NCI-H524 treated with DMSO at 0.1 percent for 48 hours (cell line): Measurements from ENCODE around the gene C16orf92.

ENCODE experiments used
- DNase-seq: peaks from one replicate; lab custom pipeline; 2025; lab: John Stamatoyannopoulos, UW

Gene C16orf92, protein sequence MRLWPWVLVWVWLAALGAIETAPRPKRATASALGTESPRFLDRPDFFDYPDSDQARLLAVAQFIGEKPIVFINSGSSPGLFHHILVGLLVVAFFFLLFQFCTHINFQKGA

GRCh38 chr16:30022887-30023286 is at the start of gene C16orf92:
Gene C16orf92, plus strand, starts transcription at chr16:30023198. Its CDS starts 143 bp downstream, at chr16:30023341.
- DNase-seq, result no peak

- peak; percentile 98 for DNase-seq
These were observed 49.4 kb upstream of the C16orf92 start, which contains the start of gene TAOK2 for GRCh38 chr16:29973384-29974246. Gene TAOK2, plus strand, starts transcription at chr16:29973868. Its CDS starts 3,905 bp downstream, at chr16:29977773.

DNA sequence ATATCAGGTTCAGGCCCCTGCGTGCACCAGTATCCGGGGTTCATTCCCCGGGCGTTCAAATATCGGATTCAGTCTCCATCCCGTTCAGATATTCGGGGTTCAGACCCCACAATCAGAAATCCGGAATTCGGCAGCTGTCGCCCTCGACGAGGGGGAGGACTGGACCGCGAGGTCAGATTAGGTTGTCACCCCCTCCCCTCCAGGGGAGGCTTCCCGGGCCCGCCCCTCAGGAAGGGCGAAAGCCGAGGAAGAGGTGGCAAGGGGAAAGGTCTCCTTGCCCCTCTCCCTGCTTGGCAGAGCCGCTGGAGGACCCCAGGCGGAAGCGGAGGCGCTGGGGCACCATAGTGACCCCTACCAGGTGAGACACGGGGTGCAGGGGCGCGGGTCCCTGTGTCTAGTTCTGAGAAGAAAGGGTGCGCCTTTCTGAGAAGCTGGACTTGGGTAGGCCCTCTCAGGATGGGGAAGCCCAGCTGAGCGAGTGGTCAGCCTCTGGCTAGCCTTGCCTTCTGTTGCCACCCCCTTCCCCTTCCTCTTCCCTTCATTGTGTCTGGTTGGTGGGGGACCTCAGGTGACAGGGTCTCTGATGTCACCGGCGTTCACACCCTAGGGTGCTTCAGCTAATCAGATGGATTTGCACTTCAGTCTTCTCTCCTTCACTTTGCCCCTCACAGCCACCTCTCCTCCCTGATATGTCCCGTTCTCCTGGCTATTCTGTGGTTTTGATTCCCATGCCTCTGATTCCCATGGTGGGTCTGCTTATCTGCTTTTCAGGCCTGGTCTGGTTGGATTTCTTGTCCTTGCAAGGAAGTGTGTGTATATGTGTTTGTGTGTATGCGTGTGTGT is 48.5 kb upstream of the C16orf92 start:
- DNase-seq, result no peak

- DNase-seq, result no peak
These were observed 47.9 kb upstream of the C16orf92 start for GRCh38 chr16:29975134-29975538.

GRCh38 chr16:29975811-29976511 is 47.0 kb upstream of the C16orf92 start:
- no peak for DNase-seq

DNA sequence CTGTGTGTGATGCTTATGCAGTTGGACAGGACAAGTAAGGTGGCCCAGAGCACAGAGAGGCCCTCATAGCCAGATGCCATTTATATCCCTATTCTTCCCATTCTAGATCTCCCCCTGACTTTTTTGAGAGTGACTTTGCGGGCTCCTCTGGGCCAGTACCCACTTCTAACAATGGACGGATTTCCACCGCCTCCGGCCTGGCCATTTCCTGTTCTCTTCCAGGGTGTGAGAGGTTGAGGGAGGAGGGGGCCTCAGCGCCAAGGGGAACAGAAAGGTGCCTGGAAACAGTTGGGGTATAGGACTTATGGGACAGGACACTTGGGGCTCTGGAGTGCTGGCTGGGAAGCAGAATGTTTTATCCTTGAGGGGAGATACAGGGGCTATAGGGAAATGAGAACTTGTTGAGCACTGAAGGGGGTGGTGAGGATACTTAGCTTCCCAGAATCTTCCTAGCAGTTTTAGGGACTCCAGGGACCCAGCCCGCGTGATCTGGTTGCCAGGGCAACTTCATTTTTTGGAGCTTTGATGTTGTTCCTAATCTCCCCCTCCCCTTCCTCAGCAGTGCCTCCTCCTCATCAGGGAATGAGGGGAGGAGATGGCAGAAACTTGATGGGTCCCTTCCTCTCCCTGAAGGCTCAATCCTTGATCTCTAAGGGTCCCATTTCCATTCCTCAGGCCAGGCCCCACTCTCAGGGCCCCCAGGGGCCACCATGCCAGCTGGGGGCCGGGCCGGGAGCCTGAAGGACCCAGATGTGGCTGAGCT is 45.8 kb upstream of the C16orf92 start:
- DNase-seq, result no peak

DNA sequence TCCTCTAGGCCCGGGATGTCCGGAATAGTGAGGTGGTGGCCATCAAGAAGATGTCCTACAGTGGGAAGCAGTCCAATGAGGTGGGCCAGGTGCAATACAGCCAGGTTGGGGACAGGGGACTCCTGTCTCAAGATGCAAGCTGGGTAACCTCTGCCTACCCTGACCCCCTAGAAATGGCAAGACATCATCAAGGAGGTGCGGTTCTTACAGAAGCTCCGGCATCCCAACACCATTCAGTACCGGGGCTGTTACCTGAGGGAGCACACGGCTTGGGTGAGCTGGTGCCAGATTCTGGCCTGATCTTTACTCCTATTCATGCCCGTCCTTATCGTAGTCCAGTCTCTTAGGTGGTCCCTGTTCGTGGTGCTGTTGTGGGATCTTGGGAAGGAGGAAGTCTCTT is 44.9 kb upstream of the C16orf92 start:
- no peak for DNase-seq

GRCh38 chr16:29978564-29979270 is 44.3 kb upstream of the C16orf92 start:
- no peak for DNase-seq

GRCh38 chr16:29982560-29983419 is 40.2 kb upstream of the C16orf92 start:
- no peak for DNase-seq

GRCh38 chr16:29983420-29984136 is 39.4 kb upstream of the C16orf92 start:
- DNase-seq, result no peak

GRCh38 chr16:29984137-29984763 is 38.7 kb upstream of the C16orf92 start:
- no peak for DNase-seq

GRCh38 chr16:29984764-29985147 is 38.2 kb upstream of the C16orf92 start:
- DNase-seq, result no peak

DNA sequence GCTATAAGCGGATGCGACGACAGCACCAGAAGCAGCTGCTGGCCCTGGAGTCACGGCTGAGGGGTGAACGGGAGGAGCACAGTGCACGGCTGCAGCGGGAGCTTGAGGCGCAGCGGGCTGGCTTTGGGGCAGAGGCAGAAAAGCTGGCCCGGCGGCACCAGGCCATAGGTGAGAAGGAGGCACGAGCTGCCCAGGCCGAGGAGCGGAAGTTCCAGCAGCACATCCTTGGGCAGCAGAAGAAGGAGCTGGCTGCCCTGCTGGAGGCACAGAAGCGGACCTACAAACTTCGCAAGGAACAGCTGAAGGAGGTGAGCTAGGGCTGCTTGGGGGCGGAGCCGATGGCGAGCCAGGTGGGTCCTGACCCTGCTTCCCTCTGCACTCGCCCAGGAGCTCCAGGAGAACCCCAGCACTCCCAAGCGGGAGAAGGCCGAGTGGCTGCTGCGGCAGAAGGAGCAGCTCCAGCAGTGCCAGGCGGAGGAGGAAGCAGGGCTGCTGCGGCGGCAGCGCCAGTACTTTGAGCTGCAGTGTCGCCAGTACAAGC is 37.7 kb upstream of the C16orf92 start:
- no peak for DNase-seq

DNA sequence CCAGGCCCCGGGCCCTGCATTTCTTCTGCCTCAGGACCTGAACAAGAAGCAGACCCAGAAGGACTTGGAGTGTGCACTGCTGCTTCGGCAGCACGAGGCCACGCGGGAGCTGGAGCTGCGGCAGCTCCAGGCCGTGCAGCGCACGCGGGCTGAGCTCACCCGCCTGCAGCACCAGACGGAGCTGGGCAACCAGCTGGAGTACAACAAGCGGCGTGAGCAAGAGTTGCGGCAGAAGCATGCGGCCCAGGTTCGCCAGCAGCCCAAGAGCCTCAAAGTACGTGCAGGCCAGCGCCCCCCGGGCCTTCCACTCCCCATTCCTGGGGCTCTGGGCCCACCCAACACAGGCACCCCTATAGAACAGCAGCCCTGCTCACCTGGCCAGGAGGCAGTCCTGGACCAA is 36.8 kb upstream of the C16orf92 start:
- DNase-seq, result no peak

DNA sequence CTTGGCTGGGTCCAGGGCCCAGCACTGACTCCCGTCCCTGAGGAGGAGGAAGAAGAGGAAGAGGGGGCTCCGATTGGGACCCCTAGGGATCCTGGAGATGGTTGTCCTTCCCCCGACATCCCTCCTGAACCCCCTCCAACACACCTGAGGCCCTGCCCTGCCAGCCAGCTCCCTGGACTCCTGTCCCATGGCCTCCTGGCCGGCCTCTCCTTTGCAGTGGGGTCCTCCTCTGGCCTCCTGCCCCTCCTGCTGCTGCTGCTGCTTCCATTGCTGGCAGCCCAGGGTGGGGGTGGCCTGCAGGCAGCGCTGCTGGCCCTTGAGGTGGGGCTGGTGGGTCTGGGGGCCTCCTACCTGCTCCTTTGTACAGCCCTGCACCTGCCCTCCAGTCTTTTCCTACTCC is 36.1 kb upstream of the C16orf92 start:
- no peak for DNase-seq

DNA sequence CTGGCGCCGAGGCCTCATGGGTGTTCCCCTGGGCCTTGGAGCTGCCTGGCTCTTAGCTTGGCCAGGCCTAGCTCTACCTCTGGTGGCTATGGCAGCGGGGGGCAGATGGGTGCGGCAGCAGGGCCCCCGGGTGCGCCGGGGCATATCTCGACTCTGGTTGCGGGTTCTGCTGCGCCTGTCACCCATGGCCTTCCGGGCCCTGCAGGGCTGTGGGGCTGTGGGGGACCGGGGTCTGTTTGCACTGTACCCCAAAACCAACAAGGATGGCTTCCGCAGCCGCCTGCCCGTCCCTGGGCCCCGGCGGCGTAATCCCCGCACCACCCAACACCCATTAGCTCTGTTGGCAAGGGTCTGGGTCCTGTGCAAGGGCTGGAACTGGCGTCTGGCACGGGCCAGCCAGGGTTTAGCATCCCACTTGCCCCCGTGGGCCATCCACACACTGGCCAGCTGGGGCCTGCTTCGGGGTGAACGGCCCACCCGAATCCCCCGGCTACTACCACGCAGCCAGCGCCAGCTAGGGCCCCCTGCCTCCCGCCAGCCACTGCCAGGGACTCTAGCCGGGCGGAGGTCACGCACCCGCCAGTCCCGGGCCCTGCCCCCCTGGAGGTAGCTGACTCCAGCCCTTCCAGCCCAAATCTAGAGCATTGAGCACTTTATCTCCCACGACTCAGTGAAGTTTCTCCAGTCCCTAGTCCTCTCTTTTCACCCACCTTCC is 35.5 kb upstream of the C16orf92 start:
- no peak for DNase-seq

DNA sequence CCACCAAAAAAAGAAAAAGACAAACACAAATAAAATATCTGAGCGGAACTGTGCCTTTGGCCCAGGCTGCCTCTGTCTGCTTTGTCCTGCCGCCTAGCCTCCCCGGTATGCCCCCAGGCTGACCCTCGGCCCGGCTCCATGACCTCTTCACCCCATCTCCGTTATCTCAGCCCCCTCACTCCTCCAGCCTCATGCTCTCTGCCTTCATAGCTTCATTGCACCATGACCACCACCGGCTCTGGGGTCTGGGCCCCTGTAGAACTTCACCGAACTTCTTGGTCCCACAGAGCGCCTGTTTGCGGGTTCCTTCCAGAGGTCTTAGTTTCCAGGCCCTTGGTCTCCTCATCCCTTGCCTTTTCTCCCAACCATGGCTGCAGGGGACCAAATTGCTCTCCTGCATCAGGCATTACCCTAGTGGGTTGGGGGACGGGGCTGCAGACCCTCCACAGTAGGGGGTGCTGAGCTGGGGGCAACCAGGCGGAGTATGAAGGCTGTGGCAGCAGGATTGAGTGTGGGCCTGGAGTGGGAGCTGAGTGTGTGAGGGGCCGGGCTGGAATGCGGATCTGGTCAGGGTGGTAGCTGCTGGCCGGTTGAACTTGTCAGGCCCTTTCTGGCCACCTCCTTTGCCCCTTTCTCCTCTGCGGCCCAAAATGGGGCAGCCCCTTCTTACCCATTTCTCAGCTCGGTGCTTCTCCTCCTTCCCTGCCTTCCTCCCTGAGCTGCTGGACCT is 34.5 kb upstream of the C16orf92 start:
- no peak for DNase-seq
